ENCODE measurements around the gene PCSK5.

The PCSK5 gene

DNA sequence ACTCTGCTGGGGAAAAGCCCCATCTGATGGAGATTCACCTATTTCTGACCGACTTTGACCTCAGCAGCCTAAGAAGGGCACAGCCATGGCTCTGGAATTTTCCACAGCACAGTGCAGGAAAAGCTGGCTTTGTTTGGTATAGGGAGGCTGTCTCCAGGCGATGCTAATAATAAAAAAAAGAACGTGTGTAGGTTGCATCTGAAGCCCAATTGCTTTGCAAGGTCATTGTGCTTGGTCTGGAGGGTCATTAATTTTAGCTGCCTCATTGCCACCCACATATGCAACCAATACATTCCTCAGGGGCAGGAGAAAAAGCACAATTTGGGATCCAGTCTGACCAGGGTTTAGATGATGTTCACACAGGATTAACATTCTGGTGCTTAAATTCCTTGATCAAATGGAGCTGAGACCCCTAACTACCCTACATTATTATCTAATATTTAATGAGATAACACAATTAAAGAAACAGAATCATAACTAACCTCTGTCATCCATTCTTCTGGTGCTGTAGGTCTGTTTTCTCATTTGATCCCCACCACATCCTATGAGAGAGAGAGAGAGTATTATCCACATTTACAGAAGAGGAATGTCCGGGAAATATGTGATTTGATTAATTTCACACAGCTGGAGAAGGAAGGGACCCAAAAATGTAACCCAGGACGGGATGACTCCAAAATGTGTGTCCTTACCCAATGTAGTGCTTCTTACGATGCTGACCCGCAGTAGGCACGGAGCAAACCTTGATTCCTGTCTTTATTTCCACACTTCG lies 327.8 kb downstream of the PCSK5 start:
- no peak for ATAC-seq (replicated peaks; ENCODE audit: extremely low read depth, poor library complexity, severe bottlenecking)
- DNase-seq (ENCODE audit: low spot score in 2 of 2): no peak
- H3K36me3 Mint-ChIP-seq (ENCODE audit: insufficient read depth): no peaks in the 10 kb centered on the region
- H3K27ac Mint-ChIP-seq (ENCODE audit: low read depth): no peak overlapping the region
- no peak overlapping the region for H3K4me3 Mint-ChIP-seq
- H3K27me3 Mint-ChIP-seq: peaks cover 9% of the 10 kb centered on the region
- H3K9me3 Mint-ChIP-seq: no peaks in the 10 kb centered on the region
- no peaks in the 10 kb centered on the region for H3K4me1 Mint-ChIP-seq

DNA sequence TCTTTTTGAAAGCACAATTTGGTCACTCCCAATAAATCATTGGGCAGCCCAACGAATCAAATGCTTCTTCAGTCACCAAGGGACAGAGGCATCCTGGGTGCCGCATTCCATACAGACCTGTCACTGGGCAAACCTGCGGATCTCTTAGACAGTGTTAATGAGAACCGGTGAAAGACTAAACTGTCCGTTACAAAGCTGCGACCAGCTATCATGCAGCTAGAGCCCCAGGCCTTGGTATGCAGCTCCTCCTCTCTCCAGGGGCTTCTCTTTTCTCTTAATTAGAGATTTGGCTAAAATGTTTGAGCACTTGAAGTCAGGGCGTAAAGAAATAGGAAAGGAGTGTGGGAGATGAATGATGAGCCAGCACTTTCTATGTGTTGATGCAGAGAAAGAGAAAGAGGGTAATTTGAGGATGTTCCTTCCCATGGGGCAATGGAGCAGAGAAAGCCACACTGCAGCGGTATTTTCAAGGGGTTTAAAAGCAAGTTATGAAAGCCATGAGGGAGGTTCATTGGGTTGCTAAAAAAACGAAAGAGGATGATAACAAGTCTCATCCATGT lies 328.5 kb downstream of the PCSK5 start:
- Mint-ChIP-seq H3K4me1 (no peaks in the 10 kb centered on the region), H3K36me3 (ENCODE audit: insufficient read depth) (no peaks in the 10 kb centered on the region), H3K9me3 (no peaks in the 10 kb centered on the region), H3K27me3 (peaks cover 9% of the 10 kb centered on the region), H3K27ac (ENCODE audit: low read depth) (no peak overlapping the region), H3K4me3 (no peak overlapping the region)
- ATAC-seq (replicated peaks; ENCODE audit: extremely low read depth, poor library complexity, severe bottlenecking) (no peak), DNase-seq (ENCODE audit: low spot score in 2 of 2) (no peak)

DNA sequence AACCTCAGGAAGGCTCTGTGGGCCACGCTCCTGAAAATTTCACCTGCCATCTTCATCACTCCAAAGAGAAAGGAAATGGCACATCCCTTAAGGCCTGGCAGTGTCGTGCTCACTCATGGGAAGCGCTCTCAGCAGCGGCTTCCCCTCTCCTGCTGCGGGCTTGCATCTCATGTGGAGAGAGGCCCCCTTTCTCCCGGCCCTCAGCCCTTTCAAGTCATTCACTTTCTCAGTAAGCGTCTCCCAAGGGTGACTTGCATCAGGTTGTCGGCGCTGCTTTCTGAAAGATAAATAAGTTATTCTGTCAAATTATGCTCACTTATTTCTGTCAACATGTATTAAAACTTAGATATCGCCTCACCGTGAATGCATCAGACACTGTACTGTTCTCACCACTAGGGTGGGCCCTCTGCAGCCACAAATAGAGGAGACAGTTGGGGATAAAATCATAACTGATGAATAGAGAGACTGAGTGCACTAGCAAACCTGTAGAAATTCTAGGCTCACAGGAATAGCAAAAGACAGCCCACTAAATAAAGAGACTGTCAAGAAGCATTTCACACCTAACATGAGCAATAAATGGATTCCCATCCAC lies 329.2 kb downstream of the PCSK5 start:
- H3K4me3 Mint-ChIP-seq: no peak overlapping the region
- ATAC-seq (replicated peaks; ENCODE audit: extremely low read depth, poor library complexity, severe bottlenecking) (no peak), DNase-seq (ENCODE audit: low spot score in 2 of 2) (no peak)
- no peak overlapping the region for H3K27ac Mint-ChIP-seq (ENCODE audit: low read depth)
- H3K4me1 Mint-ChIP-seq: no peaks in the 10 kb centered on the region
- no peaks in the 10 kb centered on the region for H3K36me3 Mint-ChIP-seq (ENCODE audit: insufficient read depth)
- H3K9me3 Mint-ChIP-seq: no peaks in the 10 kb centered on the region
- peaks cover 9% of the 10 kb centered on the region for H3K27me3 Mint-ChIP-seq

DNA sequence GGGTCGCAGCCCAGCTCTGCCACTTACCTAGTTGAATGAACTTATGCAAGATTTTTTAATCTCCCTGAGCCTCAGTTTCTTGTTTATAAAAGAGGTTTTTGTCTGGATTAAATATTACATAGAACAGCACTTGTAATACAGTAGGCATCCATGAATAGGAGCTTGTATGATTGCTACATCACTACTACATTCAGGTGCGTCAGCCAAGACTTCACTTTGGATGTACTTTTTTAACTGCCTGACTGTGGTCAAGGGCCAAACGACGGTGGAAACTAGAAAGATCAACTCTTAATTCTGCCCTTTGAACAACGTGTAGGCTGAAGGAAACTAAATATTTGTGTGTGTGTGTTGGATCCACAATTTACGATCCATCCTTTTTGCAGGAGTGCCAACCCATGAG lies 330.9 kb downstream of the PCSK5 start:
- Mint-ChIP-seq H3K4me3 (no peak overlapping the region), H3K36me3 (ENCODE audit: insufficient read depth) (no peaks in the 10 kb centered on the region), H3K4me1 (no peaks in the 10 kb centered on the region), H3K27me3 (peaks cover 9% of the 10 kb centered on the region), H3K27ac (ENCODE audit: low read depth) (no peak overlapping the region), H3K9me3 (no peaks in the 10 kb centered on the region)
- DNase-seq (ENCODE audit: low spot score in 2 of 2): no peak
- no peak for ATAC-seq (replicated peaks; ENCODE audit: extremely low read depth, poor library complexity, severe bottlenecking)

DNA sequence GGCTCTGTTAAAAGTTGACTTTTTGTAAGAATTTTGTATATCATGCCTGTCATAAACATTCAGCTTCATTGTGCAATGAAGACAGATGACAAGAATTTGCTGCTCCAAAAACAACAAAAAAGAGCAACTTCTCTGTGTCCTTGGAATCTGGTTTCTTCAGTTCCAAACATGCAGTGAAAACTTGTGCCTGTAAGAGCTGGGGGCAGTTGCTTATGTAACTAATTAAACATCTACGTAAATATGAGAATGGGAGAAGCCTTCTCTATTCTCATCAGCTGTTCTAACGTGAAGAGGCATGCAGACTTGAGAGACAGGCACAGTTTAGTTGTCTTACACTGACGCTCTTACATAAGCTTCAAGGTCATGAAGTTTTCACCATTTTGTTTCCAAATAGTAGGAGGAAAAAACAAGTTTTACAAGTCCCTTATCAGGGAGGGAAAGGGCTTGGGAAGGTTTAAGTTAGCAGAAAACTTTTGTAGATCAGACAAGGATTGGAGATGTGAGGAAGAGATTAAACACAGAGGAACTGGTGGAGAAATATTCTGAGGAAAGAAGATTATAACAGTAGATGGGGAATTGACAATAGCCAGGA lies 333.4 kb downstream of the PCSK5 start:
- Mint-ChIP-seq H3K36me3 (ENCODE audit: insufficient read depth) (no peaks in the 10 kb centered on the region), H3K27ac (ENCODE audit: low read depth) (no peak overlapping the region), H3K4me3 (no peak overlapping the region), H3K4me1 (no peaks in the 10 kb centered on the region), H3K9me3 (no peaks in the 10 kb centered on the region), H3K27me3 (peaks cover 16% of the 10 kb centered on the region)
- no peak for DNase-seq (ENCODE audit: low spot score in 2 of 2)
- ATAC-seq (replicated peaks; ENCODE audit: extremely low read depth, poor library complexity, severe bottlenecking): no peak

DNA sequence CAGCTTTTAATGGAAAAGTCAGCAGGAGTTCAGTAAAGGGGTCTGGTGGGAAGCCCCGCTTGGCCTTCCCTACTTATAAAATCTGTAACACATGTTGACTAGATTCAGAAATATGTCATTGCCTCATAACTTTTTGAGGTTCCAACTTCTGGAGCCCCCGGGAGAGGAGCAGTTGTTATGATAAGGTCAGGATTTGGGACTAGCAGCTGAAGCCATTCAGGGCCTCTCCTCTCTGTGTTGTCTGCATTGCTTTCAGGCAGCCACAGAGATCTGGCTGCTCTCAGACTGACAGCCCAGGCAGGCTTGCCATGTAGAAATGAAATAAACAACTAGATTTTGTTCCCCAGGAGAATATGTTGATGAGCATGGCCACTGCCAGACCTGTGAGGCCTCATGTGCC lies 336.7 kb downstream of the PCSK5 start:
- no peak overlapping the region for H3K4me3 Mint-ChIP-seq
- H3K27ac Mint-ChIP-seq (ENCODE audit: low read depth): no peak overlapping the region
- DNase-seq (ENCODE audit: low spot score in 2 of 2): no peak
- H3K4me1 Mint-ChIP-seq: no peaks in the 10 kb centered on the region
- H3K27me3 Mint-ChIP-seq: peaks cover 27% of the 10 kb centered on the region
- H3K9me3 Mint-ChIP-seq: no peaks in the 10 kb centered on the region
- H3K36me3 Mint-ChIP-seq (ENCODE audit: insufficient read depth): no peaks in the 10 kb centered on the region
- ATAC-seq (replicated peaks; ENCODE audit: extremely low read depth, poor library complexity, severe bottlenecking): no peak

DNA sequence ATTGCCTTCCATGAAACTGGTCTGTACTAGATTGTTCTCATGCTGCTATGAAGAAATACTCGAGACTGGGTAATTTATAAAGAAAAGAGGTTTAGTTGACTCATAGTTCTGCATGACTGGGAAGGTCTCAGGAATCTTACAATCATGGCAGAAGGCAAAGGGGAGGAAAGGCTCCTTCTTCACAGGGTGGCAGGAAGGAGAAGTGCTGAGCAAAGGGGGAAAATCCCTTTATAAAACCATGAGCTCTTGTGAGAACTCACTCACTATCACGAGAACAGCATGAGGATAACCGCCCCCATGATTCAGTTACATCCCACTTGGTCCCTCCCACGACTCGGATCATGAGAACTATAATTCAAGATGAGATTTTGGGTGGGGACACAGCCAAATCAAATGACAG lies 340.5 kb downstream of the PCSK5 start:
- H3K4me1 Mint-ChIP-seq: no peaks in the 10 kb centered on the region

DNA sequence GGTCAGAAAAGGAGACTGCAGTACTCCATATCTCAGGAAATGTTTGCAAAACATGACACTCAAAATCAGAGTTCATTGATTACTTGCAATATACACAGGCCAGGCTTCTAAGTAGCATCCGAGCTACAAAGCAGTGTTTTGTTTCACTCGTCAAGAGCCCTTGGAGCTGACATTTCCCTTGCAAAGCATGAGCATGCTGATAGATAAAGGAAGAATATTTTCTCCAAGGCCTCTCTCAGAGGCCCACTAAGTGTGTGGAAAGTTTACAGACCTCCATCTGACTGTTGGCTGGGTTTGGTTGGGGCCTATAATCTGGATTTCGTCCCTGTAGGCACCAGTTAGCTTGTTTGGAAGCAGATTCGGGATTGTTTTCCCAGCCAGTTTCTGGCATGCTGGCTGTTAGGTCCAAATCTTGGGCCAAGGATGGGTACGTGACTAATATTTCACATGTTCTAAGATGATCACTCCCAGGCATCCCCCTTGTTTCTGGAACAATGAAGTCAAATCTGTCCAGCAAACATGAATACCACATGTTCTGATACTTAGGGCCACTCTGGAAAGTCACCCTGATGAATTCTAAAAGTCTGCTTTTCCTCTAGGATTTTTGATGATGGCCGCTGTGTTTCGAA lies 342.5 kb downstream of the PCSK5 start:
- Mint-ChIP-seq H3K9me3 (no peaks in the 10 kb centered on the region), H3K27ac (ENCODE audit: low read depth) (no peak overlapping the region), H3K27me3 (peaks cover 19% of the 10 kb centered on the region), H3K4me3 (no peak overlapping the region), H3K4me1 (no peaks in the 10 kb centered on the region), H3K36me3 (ENCODE audit: insufficient read depth) (peaks cover 3% of the 10 kb centered on the region)
- DNase-seq (ENCODE audit: low spot score in 2 of 2) (no peak), ATAC-seq (replicated peaks; ENCODE audit: extremely low read depth, poor library complexity, severe bottlenecking) (no peak)

More for the DNA sequence above, 340.5 kb downstream of the PCSK5 start:
- Mint-ChIP-seq H3K27ac (ENCODE audit: low read depth) (no peak overlapping the region), H3K9me3 (no peaks in the 10 kb centered on the region), H3K4me3 (no peak overlapping the region), H3K36me3 (ENCODE audit: insufficient read depth) (no peaks in the 10 kb centered on the region), H3K27me3 (peaks cover 27% of the 10 kb centered on the region)
- no peak for ATAC-seq (replicated peaks; ENCODE audit: extremely low read depth, poor library complexity, severe bottlenecking)
- DNase-seq (ENCODE audit: low spot score in 2 of 2): no peak

DNA sequence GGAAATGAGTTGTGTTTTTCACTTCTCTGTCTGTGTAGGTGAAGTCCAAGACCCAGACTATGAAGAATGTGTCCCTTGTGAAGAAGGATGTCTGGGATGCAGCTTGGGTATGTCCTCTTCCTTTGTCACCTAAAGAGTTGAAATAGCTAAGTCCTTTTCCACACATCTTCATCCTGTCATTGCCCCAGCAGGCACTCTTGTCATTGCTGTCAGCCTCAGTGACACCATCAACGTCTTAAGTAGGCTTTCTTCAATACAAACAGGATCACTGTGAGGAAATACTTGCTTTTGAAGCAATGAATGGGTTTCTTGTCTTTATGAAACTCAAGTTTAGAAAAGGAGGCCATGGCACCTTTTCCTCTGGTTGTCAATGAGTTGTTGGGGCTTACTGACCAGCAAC lies 350.1 kb downstream of the PCSK5 start:
- ATAC-seq (replicated peaks; ENCODE audit: extremely low read depth, poor library complexity, severe bottlenecking) (no peak), DNase-seq (ENCODE audit: low spot score in 2 of 2) (no peak)
- H3K4me1 Mint-ChIP-seq: no peaks in the 10 kb centered on the region
- H3K36me3 Mint-ChIP-seq (ENCODE audit: insufficient read depth): peaks cover 3% of the 10 kb centered on the region
- no peak overlapping the region for H3K27ac Mint-ChIP-seq (ENCODE audit: low read depth)
- H3K4me3 Mint-ChIP-seq: no peak overlapping the region
- H3K27me3 Mint-ChIP-seq: peaks cover 8% of the 10 kb centered on the region
- no peaks in the 10 kb centered on the region for H3K9me3 Mint-ChIP-seq

DNA sequence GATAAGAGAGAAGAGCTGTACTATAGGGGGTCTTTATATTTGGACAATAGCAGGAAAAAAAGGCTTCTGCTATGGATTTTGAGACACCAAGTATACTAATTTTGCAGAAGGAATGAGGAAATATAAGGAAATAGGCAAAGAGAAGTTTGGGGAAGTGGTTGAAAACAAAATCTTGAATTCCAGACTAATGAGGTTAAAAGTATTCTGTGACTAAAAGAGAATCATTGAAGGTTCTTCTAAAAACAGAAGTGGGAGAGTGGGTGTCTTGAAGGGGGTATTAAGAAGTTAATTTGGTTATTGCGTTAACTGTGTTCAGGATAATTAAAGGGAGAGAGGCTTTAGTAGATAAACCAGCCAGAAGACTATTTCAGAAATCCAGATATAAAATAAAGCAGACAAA lies 355.0 kb downstream of the PCSK5 start:
- Mint-ChIP-seq H3K4me1 (no peaks in the 10 kb centered on the region), H3K36me3 (ENCODE audit: insufficient read depth) (no peaks in the 10 kb centered on the region), H3K4me3 (no peak overlapping the region), H3K27ac (ENCODE audit: low read depth) (no peak overlapping the region), H3K9me3 (no peaks in the 10 kb centered on the region), H3K27me3 (peaks cover 13% of the 10 kb centered on the region)
- ATAC-seq (replicated peaks; ENCODE audit: extremely low read depth, poor library complexity, severe bottlenecking) (no peak), DNase-seq (ENCODE audit: low spot score in 2 of 2) (no peak)

DNA sequence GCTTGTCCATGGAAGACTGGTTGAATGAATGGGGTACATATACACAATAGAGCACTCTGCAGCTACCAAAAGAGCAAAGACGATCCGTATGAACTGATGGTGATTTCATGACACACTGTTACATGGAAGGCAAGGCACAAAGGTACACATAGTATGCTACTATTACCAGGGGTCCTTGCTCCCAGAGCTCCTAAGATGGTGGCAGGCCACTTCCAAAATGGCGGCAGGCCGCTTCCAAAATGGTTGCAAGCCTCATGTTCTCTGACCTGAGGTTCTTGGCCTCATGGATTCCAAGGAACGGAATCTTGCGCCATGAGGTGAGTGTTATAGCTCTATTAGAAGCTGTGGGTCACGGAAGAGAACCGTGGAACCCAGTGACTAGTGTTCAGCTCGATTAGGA lies 356.2 kb downstream of the PCSK5 start:
- DNase-seq (ENCODE audit: low spot score in 2 of 2): no peak
- no peak for ATAC-seq (replicated peaks; ENCODE audit: extremely low read depth, poor library complexity, severe bottlenecking)
- no peaks in the 10 kb centered on the region for H3K9me3 Mint-ChIP-seq
- H3K36me3 Mint-ChIP-seq (ENCODE audit: insufficient read depth): no peaks in the 10 kb centered on the region
- H3K27ac Mint-ChIP-seq (ENCODE audit: low read depth): no peak overlapping the region
- peaks cover 13% of the 10 kb centered on the region for H3K27me3 Mint-ChIP-seq
- H3K4me1 Mint-ChIP-seq: no peaks in the 10 kb centered on the region
- H3K4me3 Mint-ChIP-seq: no peak overlapping the region

DNA sequence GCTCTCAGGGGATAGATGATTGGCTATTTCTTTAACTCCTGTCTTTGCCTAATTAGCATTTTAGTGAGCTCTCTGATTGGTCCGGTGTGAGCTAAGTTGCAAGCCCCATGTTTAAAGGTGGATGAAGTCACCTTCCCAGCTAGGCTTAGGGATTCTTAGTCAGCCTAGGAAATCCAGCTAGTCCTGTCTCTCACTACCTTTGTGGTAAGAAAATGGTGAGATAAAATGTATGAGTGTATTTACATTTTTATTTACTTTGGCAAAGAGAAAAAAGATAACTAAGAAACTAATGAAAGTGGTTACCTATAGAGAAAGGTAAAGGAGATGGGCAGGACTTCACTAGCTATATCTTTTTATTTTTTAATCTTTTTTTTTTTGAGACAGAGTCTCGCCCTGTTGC lies 357.0 kb downstream of the PCSK5 start:
- H3K4me1 Mint-ChIP-seq: no peaks in the 10 kb centered on the region
- no peak overlapping the region for H3K4me3 Mint-ChIP-seq
- peaks cover 13% of the 10 kb centered on the region for H3K27me3 Mint-ChIP-seq
- no peaks in the 10 kb centered on the region for H3K9me3 Mint-ChIP-seq
- H3K36me3 Mint-ChIP-seq (ENCODE audit: insufficient read depth): no peaks in the 10 kb centered on the region
- no peak overlapping the region for H3K27ac Mint-ChIP-seq (ENCODE audit: low read depth)
- DNase-seq (ENCODE audit: low spot score in 2 of 2) (no peak), ATAC-seq (replicated peaks; ENCODE audit: extremely low read depth, poor library complexity, severe bottlenecking) (no peak)

Measured in central memory CD8-positive, alpha-beta T cell (primary cell).